HG03460 (cell line): ENCODE measurements around the gene HLA-A.

Experiments used
- ATAC-seq: cut with Tn5 transposase; IDR thresholded peaks from one replicate; pipeline ENCODE4 v1.9.1; 2021; ENCODE audit not compliant: unreplicated experiment

The HLA-A gene

GRCh38 chr6:29984232-29984631 is 41.9 kb downstream of the HLA-A start:
- no peak for ATAC-seq

DNA sequence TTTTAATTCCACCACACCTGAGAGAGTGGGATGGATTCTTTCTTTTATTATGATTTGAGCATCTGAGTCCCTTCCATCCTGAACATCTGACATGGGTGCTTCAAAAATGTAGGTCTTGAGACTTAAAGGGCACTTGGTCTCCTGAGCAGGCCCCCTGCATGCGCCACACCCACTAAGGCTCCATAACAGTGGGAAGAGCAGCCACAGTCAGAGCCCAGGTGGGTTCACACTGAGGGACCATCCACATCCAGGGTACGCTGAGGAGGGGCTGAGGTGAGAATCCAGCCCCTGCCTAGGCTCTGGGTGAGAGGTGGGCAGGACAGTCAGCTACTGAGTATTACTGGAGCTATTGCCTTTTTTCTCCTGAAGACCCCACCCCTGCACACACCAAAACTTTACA is 42.7 kb downstream of the HLA-A start:
- no peak for ATAC-seq

DNA sequence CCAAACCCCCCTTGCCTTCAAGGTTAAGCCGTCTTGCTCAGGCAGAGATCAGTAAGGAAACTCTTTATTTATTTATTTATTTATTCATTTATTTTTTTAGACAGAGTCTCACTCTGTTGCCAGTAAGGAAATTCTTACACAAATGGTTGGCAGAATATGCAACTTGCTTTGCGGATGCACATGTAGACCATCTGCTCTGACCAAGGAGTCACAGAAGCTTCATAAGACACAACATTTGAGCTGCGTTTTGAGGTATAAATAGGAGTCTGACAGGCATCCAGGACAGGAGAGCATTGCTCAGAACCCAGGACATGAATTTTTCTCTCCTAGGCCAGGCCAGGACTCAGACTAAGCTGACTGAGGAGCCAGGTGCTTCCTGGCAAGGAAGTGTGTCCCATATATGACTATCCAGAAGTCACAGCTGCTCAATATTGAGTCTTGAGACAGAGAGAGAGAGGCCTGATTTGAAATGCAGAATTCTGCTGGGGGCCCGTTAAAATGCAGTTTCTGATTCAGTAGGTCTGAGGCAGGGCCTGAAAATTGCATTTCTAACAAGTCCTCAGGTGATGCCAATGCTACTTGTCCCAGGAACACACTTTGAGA is 43.9 kb downstream of the HLA-A start:
- ATAC-seq = no peak

- ATAC-seq = no peak
Measured at GRCh38 chr6:29989211-29989610, 46.9 kb downstream of the HLA-A start.

GRCh38 chr6:29990931-29991330 is 48.6 kb downstream of the HLA-A start:
- no peak for ATAC-seq

DNA sequence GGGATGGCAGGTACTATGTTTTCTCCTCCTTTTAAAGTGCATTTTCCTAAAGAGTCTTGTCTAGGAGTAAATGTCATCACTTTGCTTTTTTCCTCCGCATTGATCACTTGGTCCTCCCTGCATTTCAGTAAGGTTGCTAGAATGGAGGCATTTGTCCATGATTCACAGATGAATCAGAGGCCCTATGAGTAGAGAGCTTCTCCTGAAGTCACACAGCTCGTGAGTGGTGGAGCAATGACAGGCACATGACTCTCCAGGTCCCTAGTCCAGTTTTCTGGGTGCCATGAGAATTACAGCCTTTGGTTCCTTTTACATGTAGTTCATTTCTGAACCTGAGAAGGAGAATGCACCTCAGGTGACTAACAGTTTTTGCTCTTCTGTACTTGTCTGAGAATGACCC is 50.5 kb downstream of the HLA-A start:
- no peak for ATAC-seq

DNA sequence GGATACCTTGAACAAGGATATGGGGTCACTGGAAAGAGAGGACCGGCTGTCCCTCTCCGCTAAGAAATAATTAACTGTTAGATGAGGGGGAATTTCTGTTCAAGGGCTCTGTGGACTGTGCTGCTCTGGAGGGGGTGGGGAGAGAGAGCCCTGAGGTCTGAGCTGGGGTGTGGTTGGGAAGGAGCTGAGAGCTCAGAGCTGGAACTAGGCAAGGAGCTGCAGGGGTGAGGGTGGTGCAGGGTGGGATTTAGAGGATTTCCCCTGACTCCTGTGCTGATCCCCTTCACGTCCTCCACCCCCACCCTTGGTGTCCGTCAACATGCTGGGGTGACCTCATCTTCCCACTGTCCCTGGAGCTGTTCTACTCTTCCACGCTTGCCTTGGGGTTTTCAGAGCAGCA is 52.5 kb downstream of the HLA-A start:
- ATAC-seq = no peak

- no peak for ATAC-seq
Measured at GRCh38 chr6:29995340-29995777, 53.0 kb downstream of the HLA-A start.
